ENCODE results near the gene CACNB2.

CACNB2 gene

GRCh38 chr10:18236756-18237155 lies 96.5 kb downstream of the CACNB2 start:
- DNase-seq = no peak

DNA sequence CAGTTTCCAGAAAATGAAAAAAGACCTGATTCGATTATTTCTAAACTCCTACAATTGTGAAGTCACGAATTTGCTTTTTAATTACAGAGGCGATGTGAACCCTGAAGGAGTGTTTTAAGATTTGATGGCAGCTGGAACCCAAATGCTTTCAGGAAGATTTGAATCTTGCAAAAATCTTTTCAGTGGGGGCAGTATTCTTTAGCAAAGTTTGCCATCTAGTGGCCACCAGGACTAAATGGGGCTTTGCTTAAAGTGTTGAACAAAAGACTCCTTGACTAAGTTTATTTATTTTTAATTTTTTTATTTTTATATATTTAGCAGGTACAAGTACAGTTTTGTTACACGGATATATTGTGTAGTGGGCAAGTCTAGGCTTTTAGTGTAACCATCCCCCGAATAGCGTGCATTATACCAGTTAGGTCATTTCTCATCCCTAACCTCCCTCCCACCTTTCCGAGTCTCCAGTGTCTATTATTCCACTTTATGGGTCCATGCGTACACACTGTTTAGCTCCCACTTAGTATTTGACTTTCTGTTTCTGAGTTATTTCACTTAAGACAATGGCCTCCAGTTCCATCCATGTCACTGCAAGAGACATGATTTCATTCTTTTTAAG lies 98.8 kb downstream of the CACNB2 start:
- DNase-seq = no peak

DNA sequence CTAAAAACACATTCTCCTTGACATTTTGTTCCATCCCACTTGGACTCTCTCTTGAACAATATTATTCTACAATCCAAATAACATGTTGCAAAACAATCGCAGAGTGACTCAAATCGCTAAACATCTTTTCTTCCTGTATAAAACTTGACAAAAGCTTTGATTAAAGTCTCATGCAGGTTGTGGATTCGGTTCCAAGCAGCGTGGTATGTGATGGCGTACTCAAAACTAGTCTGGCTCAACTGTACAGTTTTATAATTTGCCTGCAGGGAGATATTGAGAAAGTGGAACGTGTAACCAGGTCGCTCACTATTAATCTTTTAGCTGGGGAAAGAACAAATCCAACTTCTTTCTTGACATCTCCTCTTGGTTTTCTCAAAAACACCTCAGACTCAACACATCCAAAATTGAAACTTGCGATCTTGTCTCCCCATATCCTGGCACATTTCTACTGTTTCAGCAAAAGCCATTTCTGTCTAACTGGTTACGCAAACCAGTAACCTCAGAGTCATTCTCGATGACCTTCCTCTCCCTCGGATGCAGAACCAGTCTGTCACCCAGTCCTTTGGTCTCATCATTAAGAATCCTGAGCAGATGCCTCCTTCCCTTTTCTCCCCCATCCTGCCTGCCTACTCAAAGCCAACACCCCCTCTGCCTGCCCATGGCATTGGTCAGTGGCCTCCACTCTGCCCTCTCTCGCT lies 100.1 kb downstream of the CACNB2 start:
- DNase-seq = no peak

- no peak for DNase-seq
Observed at GRCh38 chr10:18246967-18247366, 106.7 kb downstream of the CACNB2 start.

GRCh38 chr10:18252086-18252485 lies 111.9 kb downstream of the CACNB2 start:
- no peak for DNase-seq

DNA sequence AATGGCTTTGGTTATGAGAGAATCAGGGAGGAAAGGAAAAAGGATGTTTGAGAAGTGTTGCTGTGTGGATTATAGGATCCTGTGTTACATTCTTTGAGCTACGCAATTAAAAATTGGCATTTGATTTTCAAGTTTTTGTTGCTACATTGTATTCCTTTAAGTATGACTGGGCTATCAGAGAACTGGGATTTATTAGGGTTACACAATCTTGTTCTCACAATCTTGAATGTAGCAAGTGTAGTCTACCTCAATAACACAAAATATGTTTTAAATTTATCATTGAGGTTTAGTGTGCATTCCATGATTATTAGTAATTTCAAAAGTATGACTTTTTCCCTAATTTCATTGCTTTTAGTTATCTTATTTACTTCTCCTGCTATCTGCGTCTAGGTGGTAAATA lies 113.9 kb downstream of the CACNB2 start:
- DNase-seq = no peak

DNA sequence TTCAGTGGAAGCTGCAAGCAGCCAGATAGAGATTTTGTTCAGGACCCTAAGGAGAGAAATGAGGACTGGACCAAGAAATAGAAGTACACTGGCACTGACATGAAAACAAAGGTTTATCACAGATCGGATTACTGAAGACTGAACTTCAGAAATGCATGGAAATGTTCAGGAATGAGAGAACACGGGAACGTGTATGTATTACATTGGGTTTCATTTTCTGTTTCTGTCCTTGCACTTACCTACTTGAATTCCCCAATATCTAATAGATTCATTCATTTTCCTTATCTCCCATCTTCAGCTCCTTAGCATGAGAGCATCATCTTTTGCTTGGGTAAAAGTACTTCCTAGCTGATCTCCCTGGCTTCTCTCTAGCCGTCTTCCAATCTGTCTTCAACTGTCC lies 114.5 kb downstream of the CACNB2 start:
- no peak for DNase-seq

DNA sequence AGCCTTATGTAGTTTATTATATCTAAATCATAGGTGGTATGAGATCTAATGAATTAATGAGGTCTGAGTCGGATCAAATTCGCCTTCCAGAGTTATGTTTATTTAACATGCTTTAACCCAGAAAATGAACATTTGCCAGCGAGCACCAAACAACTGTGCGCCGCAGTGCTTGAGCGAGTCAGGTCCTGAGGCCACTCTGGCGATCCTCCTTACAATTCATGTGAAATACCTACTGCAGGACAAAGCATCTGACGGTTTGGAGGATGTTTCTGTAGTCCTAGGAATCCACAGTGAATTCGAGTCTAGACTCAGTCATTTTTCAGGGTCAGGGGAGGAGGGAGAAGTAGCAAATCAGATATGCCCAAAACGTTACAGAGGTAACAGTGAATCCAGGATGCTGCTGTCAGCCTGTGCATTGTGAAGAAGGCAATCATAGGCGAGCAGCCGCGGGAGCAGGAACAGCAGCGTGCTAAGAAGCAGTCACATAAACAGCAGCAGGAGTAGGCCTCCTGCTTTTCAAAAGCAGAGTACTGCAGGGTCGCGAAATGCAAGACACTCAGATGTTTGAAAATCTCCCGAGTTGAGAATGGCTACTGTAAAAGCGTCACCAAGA lies 120.2 kb downstream of the CACNB2 start:
- no peak for DNase-seq

GRCh38 chr10:18261063-18261610 lies 120.9 kb downstream of the CACNB2 start:
- DNase-seq = no peak

DNA sequence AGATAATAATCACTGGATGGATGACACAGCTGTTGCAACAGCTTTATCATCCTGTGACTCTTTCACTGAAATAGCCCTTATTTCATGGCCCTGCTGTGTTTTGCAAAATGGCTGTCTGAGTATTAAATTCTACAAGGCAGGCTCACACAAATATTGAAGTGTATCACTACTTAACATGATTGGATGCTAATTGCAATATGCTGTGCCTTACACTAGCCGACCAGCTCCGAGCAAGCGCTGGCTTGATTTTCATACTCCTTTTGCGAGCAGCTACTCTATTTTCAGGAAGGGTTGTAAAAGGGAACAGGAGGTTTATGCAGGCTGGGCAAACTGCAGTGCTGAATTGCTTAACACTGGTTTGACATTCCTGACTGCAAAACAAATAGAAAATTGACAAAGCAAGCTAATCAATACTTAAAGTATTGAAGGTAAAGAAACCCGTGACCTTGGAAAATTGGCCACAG lies 121.6 kb downstream of the CACNB2 start:
- DNase-seq = no peak

GRCh38 chr10:18264466-18265050 lies 124.3 kb downstream of the CACNB2 start:
- no peak for DNase-seq

DNA sequence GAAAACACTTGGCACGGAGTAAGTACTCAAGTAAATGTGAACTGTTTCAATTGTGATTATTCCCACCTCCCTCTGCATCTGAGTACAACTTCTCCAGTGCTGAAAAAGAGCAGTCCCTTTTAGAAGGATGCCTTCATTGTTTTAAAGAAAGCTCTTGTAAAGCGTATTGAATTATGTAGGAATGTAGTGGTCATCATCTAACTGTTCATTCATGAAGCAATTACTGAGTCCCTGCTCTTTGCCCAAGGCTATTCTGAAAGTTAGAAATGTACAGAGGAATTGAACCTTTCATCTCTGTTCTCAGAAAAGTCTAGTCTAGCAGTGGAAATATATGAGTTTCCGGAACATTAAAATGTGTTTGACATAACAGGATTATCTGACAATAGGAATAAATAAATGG lies 127.8 kb downstream of the CACNB2 start:
- no peak for DNase-seq

DNA sequence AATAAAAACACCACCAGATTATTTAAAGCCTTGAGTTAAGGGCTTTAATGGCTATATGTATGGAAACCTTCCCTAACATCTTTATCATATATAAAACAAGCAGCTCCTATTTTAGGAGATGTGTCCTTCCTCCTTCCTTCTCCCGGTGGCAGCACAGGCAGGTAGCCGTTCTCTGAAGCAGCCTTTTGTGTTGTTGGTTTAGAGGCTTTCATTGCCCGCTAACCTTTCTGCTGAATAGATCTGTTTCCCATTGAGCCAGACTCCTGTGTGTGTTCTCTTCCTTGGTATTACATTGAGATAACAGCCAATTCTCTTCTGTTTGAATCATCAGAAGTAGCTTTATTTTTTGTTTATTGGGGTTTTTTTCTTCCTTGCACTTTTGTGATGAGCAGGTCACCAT lies 131.3 kb downstream of the CACNB2 start:
- no peak for DNase-seq

DNA sequence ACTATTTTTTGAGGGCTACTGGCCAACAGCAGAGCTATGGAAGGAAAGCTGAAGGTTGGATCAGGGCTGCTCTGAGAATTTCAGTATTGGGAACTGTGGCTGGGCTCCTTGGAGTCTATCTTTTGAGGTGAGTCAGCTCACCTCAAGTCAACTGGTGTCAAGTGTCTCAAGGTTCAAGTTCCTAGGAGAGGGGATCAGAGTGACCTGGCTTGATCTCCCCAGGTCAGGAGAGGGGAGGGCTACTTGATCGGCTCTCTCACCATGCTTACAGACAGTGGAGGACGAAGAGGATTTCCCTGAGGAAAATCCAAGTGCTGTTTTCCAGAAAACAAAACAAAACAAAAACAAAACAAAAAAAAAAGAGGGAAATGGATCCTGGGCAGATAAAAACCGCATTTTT lies 132.8 kb downstream of the CACNB2 start:
- no peak for DNase-seq

DNA sequence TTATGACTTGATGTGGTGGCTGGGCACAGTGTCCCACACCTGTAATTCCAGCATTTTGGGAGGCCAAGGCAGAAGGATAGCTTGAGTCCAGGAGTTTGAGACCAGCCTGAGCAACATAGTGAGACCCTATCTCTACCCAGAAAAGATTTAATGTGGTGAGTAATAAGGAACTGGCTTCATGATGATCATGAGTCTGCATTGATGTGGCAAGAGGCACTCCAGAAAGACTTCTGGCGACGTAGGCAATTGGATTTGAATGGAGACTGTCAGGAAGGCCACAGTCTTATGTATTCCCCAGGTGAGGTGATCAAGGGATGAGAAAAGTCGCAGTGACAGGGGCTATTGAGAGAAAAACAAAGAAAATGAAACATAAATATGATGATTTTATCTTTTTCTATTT lies 138.0 kb downstream of the CACNB2 start:
- DNase-seq = no peak

DNA sequence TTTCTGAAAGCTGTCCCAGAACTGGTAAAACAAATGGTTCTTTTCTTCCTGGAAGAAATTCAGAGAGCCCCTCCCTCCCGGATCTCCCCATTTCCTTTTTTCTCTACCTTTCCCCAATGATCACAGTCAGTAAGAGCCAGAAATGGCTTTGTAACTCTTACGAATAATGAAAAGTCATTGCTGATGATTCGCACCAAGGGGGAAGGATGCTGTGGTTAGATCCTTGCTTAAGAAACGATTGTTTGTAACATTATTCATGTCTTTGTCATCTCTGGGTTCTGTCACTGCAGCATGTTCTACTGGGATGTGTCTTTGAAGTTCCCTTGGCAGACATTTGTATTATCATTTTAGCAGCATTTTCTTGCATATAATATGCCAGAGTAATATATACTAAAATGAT lies 138.9 kb downstream of the CACNB2 start:
- no peak for DNase-seq

DNA sequence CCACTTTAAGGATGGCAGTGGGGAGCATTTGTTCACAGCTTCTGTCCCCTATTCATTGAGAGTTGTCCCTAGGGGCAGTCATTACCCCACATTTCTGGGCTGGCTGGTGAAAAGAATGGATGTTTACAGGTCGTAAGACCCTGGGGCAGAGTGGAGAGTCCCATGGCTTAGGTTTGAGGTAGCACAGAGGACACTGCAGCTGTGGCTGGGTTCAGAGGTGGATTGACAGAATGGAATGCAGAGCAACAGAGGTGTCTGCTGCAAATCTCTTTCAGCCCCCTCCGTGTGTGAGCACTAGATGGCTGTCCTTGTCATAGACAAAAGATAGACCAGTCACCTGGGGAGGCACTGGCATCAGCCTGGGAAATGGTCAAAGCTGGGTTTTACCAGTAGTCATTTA lies 141.9 kb downstream of the CACNB2 start:
- no peak for DNase-seq

- peak; percentile 51 for DNase-seq
Observed at GRCh38 chr10:18290651-18291313, 150.6 kb downstream of the CACNB2 start.

DNA sequence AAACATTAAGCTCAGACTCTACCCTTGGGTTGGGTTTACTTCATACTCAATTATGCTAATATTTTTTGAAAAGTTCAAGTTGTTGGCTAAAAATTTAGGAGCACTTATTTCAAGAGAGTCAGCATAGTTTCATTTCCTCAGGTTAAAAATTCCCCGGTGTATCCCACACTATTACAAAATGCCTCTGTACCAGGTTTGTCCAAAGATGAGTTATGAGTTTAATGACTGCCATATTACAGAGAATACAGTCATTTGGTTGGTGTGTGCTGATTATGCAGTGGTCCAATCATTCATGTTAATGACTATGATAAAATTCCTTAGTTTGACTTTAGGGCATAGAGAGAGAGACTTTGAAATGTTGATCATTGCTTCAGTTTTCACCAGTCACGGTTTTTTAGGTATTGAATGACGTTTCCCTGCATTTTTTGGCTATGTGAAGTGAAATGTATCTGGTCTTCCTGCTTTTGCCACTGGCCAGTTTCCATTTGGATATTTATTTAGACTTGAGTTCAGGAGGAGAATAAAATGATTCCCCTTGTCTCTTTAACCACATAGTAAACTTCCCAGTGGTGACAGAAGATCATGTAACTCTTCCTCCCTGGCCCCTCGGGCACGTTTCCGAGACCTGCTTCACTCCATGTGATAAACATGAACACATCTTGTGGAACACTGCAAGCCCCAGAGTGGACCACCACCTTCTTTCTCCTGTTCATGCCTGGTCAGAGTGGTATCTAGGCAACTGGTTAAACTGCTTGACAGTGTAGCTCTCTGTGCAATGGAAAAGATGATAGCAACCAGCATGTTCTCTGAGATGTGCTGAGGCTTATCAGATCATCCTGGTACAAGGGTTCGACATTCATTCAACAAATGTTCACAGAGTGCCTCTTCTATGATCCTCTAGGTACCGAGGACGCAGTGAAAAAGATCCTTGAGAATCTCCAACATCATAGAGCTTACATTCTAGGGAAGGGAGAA lies 153.6 kb downstream of the CACNB2 start:
- no peak for DNase-seq

GRCh38 chr10:18294633-18295032 lies 154.4 kb downstream of the CACNB2 start:
- DNase-seq = no peak

DNA sequence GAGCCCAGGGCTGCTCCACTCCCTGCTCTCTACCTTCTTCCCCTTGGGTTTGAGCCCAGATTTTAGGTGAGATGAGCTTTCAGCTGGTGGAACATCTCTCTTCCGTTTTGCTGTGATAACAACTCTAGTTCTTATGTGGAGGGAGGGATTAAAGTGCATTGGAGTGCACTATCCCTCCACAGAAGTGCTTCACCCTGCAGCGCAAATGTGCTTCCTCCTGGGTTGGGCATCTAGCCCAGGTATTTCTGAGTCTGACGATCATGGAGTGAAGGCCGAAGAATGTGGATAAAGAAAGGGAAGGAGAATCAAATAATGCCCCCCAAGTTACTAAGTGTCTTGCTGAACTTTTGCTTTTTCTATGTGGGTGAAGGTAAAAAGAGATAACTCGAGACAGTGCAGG lies 157.4 kb downstream of the CACNB2 start:
- DNase-seq = no peak

GRCh38 chr10:18298256-18298655 lies 158.0 kb downstream of the CACNB2 start:
- no peak for DNase-seq

All from DMS79 (cell line).